Measurements from ENCODE around the gene SHB. TPM values are rescaled to one million over a fixed set of nuclear protein-coding genes. Genes with fewer than 3 reads are reported as not detected.
A peak's percentile ranks its signal among the peaks of the same experiment; 100 is the strongest.

The SHB gene
- 1 to 10 TPM in 1 of 2 experiments, under 1 TPM in 1; 0.23 to 1.1 TPM for total RNA-seq

GRCh38 chr9:38068701-38069628, at the start of gene SHB:
TSS of gene SHB (minus strand) at chr9:38069227. CDS start at chr9:38068645, 582 bp downstream.
- H3K4me3 Mint-ChIP-seq = peak within 1 kb of the TSS; percentile 68
- H3K9me3 Mint-ChIP-seq (ENCODE audit: low read depth) = no peaks in the 10 kb centered on the region
- ATAC-seq = peak; percentile 83
- CTCF ChIA-PET = interaction anchor here (1.0 to 3.1 kb wide), 8 partner anchors 19 to 364 kb away, joined by 3 to 14 read pairs (median 3); partner anchors contain the start of gene SLC25A51
- peak; percentile 80 for DNase-seq
- peak within 1 kb of the TSS; percentile 37 for H3K27ac Mint-ChIP-seq
- H3K36me3 Mint-ChIP-seq = no peaks in the 10 kb centered on the region
- peaks cover 35% of the 10 kb centered on the region for H3K27me3 Mint-ChIP-seq
- H3K4me1 Mint-ChIP-seq = peaks cover 14% of the 10 kb centered on the region

- H3K36me3 Mint-ChIP-seq = no peaks in the 10 kb centered on the region
- ATAC-seq (no peak), DNase-seq (no peak)
- no peaks in the 10 kb centered on the region for H3K4me1 Mint-ChIP-seq
- CTCF ChIA-PET = interaction anchor here (1.2 kb wide), 1 partner anchor 9 kb away, joined by 3 read pairs; no protein-coding TSS in a partner anchor
- H3K27ac Mint-ChIP-seq = no peak overlapping the region
- H3K4me3 Mint-ChIP-seq = no peak overlapping the region
- no peaks in the 10 kb centered on the region for H3K9me3 Mint-ChIP-seq (ENCODE audit: low read depth)
- peaks cover 7% of the 10 kb centered on the region for H3K27me3 Mint-ChIP-seq
Observed at GRCh38 chr9:38117651-38118050, 48.6 kb upstream of the SHB start.

- Mint-ChIP-seq H3K27ac (no peak overlapping the region), H3K4me1 (no peaks in the 10 kb centered on the region), H3K9me3 (ENCODE audit: low read depth) (no peaks in the 10 kb centered on the region), H3K36me3 (no peaks in the 10 kb centered on the region), H3K4me3 (no peak overlapping the region), H3K27me3 (peaks cover 9% of the 10 kb centered on the region)
- DNase-seq (no peak), ATAC-seq (no peak)
- CTCF ChIA-PET = no interaction called here
Observed at GRCh38 chr9:38114905-38115304, 45.9 kb upstream of the SHB start.

GRCh38 chr9:38112456-38112855, 43.4 kb upstream of the SHB start:
- no peak overlapping the region for H3K27ac Mint-ChIP-seq

GRCh38 chr9:38112049-38112448, 43.0 kb upstream of the SHB start:
- Mint-ChIP-seq H3K4me1 (no peaks in the 10 kb centered on the region), H3K4me3 (no peak overlapping the region), H3K27ac (no peak overlapping the region), H3K9me3 (ENCODE audit: low read depth) (no peaks in the 10 kb centered on the region), H3K36me3 (no peaks in the 10 kb centered on the region), H3K27me3 (peaks cover 11% of the 10 kb centered on the region)
- DNase-seq = peak; percentile 15
- ATAC-seq = no peak
- CTCF ChIA-PET = no interaction called here

More at GRCh38 chr9:38112456-38112855, 43.4 kb upstream of the SHB start:
- no peaks in the 10 kb centered on the region for H3K4me1 Mint-ChIP-seq
- H3K9me3 Mint-ChIP-seq (ENCODE audit: low read depth) = no peaks in the 10 kb centered on the region
- DNase-seq (no peak), ATAC-seq (no peak)
- CTCF ChIA-PET = interaction anchor here (0.6 kb wide), 1 partner anchor 25 kb away, joined by 3 read pairs; no protein-coding TSS in a partner anchor
- H3K27me3 Mint-ChIP-seq = peaks cover 11% of the 10 kb centered on the region
- no peak overlapping the region for H3K4me3 Mint-ChIP-seq
- H3K36me3 Mint-ChIP-seq = no peaks in the 10 kb centered on the region

GRCh38 chr9:38110476-38110875, 41.4 kb upstream of the SHB start:
- H3K4me3 Mint-ChIP-seq = no peak overlapping the region
- H3K4me1 Mint-ChIP-seq = no peaks in the 10 kb centered on the region
- H3K27me3 Mint-ChIP-seq = peaks cover 9% of the 10 kb centered on the region
- no peaks in the 10 kb centered on the region for H3K36me3 Mint-ChIP-seq
- CTCF ChIA-PET = interaction anchor here (1.4 kb wide), 1 partner anchor 22 kb away, joined by 3 read pairs; no protein-coding TSS in a partner anchor
- no peaks in the 10 kb centered on the region for H3K9me3 Mint-ChIP-seq (ENCODE audit: low read depth)
- DNase-seq (peak; percentile 32), ATAC-seq (no peak)
- H3K27ac Mint-ChIP-seq = no peak overlapping the region

- Mint-ChIP-seq H3K36me3 (no peaks in the 10 kb centered on the region), H3K9me3 (ENCODE audit: low read depth) (no peaks in the 10 kb centered on the region), H3K4me3 (no peak overlapping the region), H3K27ac (no peak overlapping the region), H3K27me3 (peaks cover 9% of the 10 kb centered on the region), H3K4me1 (no peaks in the 10 kb centered on the region)
- CTCF ChIA-PET = interaction anchor here (1.4 kb wide), 1 partner anchor 21 kb away, joined by 3 read pairs; no protein-coding TSS in a partner anchor
- DNase-seq (peak; percentile 8), ATAC-seq (no peak)
Observed at GRCh38 chr9:38109601-38110000, 40.6 kb upstream of the SHB start.

- no peak overlapping the region for H3K27ac Mint-ChIP-seq
- H3K4me3 Mint-ChIP-seq = no peak overlapping the region
- DNase-seq (peak; percentile 15), ATAC-seq (no peak)
- H3K36me3 Mint-ChIP-seq = no peaks in the 10 kb centered on the region
- H3K27me3 Mint-ChIP-seq = peaks cover 16% of the 10 kb centered on the region
- no peaks in the 10 kb centered on the region for H3K4me1 Mint-ChIP-seq
- H3K9me3 Mint-ChIP-seq (ENCODE audit: low read depth) = no peaks in the 10 kb centered on the region
- CTCF ChIA-PET = interaction anchor here (1.0 to 1.8 kb wide), 2 partner anchors 9 to 21 kb away, joined by 3 to 10 read pairs; no protein-coding TSS in a partner anchor
Observed at GRCh38 chr9:38108326-38108725, 39.3 kb upstream of the SHB start.

GRCh38 chr9:38107811-38108304, 38.8 kb upstream of the SHB start:
- no peak for ATAC-seq
- Mint-ChIP-seq H3K27me3 (peaks cover 18% of the 10 kb centered on the region), H3K4me3 (no peak overlapping the region), H3K36me3 (no peaks in the 10 kb centered on the region), H3K4me1 (no peaks in the 10 kb centered on the region), H3K9me3 (ENCODE audit: low read depth) (no peaks in the 10 kb centered on the region), H3K27ac (no peak overlapping the region)
- peak; percentile 4 for DNase-seq
- CTCF ChIA-PET = interaction anchor here (1.0 to 1.8 kb wide), 2 partner anchors 10 to 20 kb away, joined by 3 to 10 read pairs; no protein-coding TSS in a partner anchor

- H3K27me3 Mint-ChIP-seq = peaks cover 14% of the 10 kb centered on the region
- no peak overlapping the region for H3K4me3 Mint-ChIP-seq
- H3K4me1 Mint-ChIP-seq = no peaks in the 10 kb centered on the region
- no peaks in the 10 kb centered on the region for H3K9me3 Mint-ChIP-seq (ENCODE audit: low read depth)
- H3K36me3 Mint-ChIP-seq = no peaks in the 10 kb centered on the region
- ATAC-seq (no peak), DNase-seq (no peak)
- CTCF ChIA-PET = interaction anchor here (1.8 kb wide), 1 partner anchor 20 kb away, joined by 10 read pairs; no protein-coding TSS in a partner anchor
- H3K27ac Mint-ChIP-seq = no peak overlapping the region
Observed at GRCh38 chr9:38107405-38107804, 38.4 kb upstream of the SHB start.

GRCh38 chr9:38106488-38106887, 37.5 kb upstream of the SHB start:
- DNase-seq (no peak), ATAC-seq (no peak)
- CTCF ChIA-PET = no interaction called here
- Mint-ChIP-seq H3K27me3 (peaks cover 18% of the 10 kb centered on the region), H3K36me3 (no peaks in the 10 kb centered on the region), H3K4me3 (no peak overlapping the region), H3K9me3 (ENCODE audit: low read depth) (no peaks in the 10 kb centered on the region), H3K4me1 (no peaks in the 10 kb centered on the region), H3K27ac (no peak overlapping the region)

- Mint-ChIP-seq H3K4me3 (no peak overlapping the region), H3K4me1 (no peaks in the 10 kb centered on the region), H3K27ac (no peak overlapping the region), H3K27me3 (peaks cover 36% of the 10 kb centered on the region), H3K9me3 (ENCODE audit: low read depth) (no peaks in the 10 kb centered on the region), H3K36me3 (no peaks in the 10 kb centered on the region)
- no peak for DNase-seq
- no peak for ATAC-seq
- CTCF ChIA-PET = no interaction called here
Observed at GRCh38 chr9:38103340-38103739, 34.3 kb upstream of the SHB start.

- H3K4me1 Mint-ChIP-seq = no peaks in the 10 kb centered on the region
- no peaks in the 10 kb centered on the region for H3K36me3 Mint-ChIP-seq
- H3K9me3 Mint-ChIP-seq (ENCODE audit: low read depth) = no peaks in the 10 kb centered on the region
- peaks cover 36% of the 10 kb centered on the region for H3K27me3 Mint-ChIP-seq
- DNase-seq (no peak), ATAC-seq (no peak)
- CTCF ChIA-PET = interaction anchor here (1.0 to 2.0 kb wide), 2 partner anchors 14 to 29 kb away, joined by 3 to 9 read pairs; no protein-coding TSS in a partner anchor
- H3K27ac Mint-ChIP-seq = no peak overlapping the region
- H3K4me3 Mint-ChIP-seq = no peak overlapping the region
Observed at GRCh38 chr9:38101423-38101822, 32.4 kb upstream of the SHB start.
